NT2/D1 (cell line): ENCODE results near the gene MALL.
"Not testable (repeated sequence)": the region's sequence is repeated elsewhere in the genome, so short reads cannot be mapped to it uniquely, and the experiment has no call there.

Source experiments
- SUZ12 ChIP-seq: IDR thresholded peaks from 2 replicates; pipeline ENCODE4 v1.6.1; 2011; ENCODE audit not compliant: insufficient read length, insufficient read depth; ENCODE audit errors: extremely low read depth
- YY1 ChIP-seq: IDR thresholded peaks from 2 replicates; pipeline ENCODE4 v1.6.1; 2011; ENCODE audit not compliant: insufficient read length, insufficient read depth
- ZNF274 ChIP-seq: IDR thresholded peaks from 2 replicates; pipeline ENCODE4 v1.6.1; 2011; ENCODE audit warnings: mild to moderate bottlenecking, low read depth, low read length

DNA sequence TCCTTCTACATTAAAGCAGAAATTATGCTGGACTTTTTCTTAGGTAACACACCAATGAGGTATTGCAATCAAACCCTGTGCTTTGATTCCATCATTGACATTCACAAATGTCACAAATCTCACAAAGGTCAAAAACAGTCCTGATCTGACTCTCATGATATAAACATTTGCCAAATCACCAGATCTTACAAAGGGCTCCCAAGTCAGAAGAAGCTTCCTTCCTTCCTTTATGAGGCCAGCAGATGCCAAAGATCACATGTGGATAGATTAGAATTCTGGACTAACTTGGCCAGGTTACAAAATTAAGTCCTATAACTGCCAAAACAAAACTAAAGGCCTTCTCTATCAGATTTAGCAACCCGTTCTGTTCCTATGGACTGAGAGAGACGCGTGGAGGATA, 53.3 kb downstream of the MALL start:
- not testable (repeated sequence) for TF ChIP-seq ZNF274, YY1, SUZ12
